B cell (primary cell): ENCODE results near the gene WNT1. TPM values are rescaled to one million over a fixed set of nuclear protein-coding genes. Genes with fewer than 3 reads are reported as not detected.

Experiments
- polyA plus RNA-seq: library from polyadenylated mRNA; depleted of rRNA; stranded (reverse); fragments of >200 nt; gene quantifications from 2 replicates; pipeline ENCODE4 v1.2.3, GENCODE V29; 2012
- small RNA-seq: library from RNA; depleted of rRNA; stranded (forward); fragments of <200 nt; gene quantifications from one replicate; pipeline ENCODE3, GENCODE V24; 2012; ENCODE audit warnings: low replicate concordance, low read depth; ENCODE audit not compliant: insufficient read length
- total RNA-seq, 2 donors: library from RNA; stranded (reverse); fragments of 120-200 nt in 1 of 2; gene quantifications; 1 replicate in 1 of 2; 2 replicates in 1 of 2; pipeline versions ENCODE4 v1.2.3 to v1.2.4, GENCODE V29; 2013 to 2022

WNT1 gene
- total and polyA plus RNA-seq, 2 donors (not counting 1 experiment from before 2014, with no cell fraction given), result 0.55 TPM; not detected in 1

Small RNA genes lying within 50 kb of the gene (small RNA-seq; reads per million reads assigned to genes)
- not detected for gene RNU6-940P

Other genes with a start within 250 kb of the WNT1 start
- gene ADCY6, start 189.2 kb upstream of the WNT1 start, total RNA-seq, result not detected in 2 replicates
- gene ADCY6, start 189.2 kb upstream of the WNT1 start, polyA plus RNA-seq, result 0.03 and 0.07 TPM in 2 replicates
- 4.0 and 5.4 TPM in 2 replicates for gene CACNB3, start 159.8 kb upstream of the WNT1 start, total RNA-seq
- 0.82 and 1.6 TPM in 2 replicates for gene CACNB3, start 159.8 kb upstream of the WNT1 start, polyA plus RNA-seq
- gene DDX23, start 126.2 kb upstream of the WNT1 start, total RNA-seq, result 135 and 156 TPM in 2 replicates
- 76.1 and 99.9 TPM in 2 replicates for gene DDX23, start 126.2 kb upstream of the WNT1 start, polyA plus RNA-seq
- 18.7 and 19.5 TPM in 2 replicates for gene RND1, start 112.5 kb upstream of the WNT1 start, total RNA-seq
- gene RND1, start 112.5 kb upstream of the WNT1 start, polyA plus RNA-seq, result 7.3 and 14.9 TPM in 2 replicates
- 26.7 and 27.3 TPM in 2 replicates for gene FKBP11, start 52.8 kb upstream of the WNT1 start, total RNA-seq
- 50.6 and 52.5 TPM in 2 replicates for gene FKBP11, start 52.8 kb upstream of the WNT1 start, polyA plus RNA-seq
- 77.5 and 83.6 TPM in 2 replicates for gene ARF3, start 20.8 kb upstream of the WNT1 start, total RNA-seq
- gene ARF3, start 20.8 kb upstream of the WNT1 start, polyA plus RNA-seq, result 24.4 and 31.7 TPM in 2 replicates
- gene WNT10B, start 6.6 kb upstream of the WNT1 start, total RNA-seq, result 0.22 and 0.56 TPM in 2 replicates
- 2.3 and 2.7 TPM in 2 replicates for gene WNT10B, start 6.6 kb upstream of the WNT1 start, polyA plus RNA-seq
- 0.10 and 0.15 TPM in 2 replicates for gene DDN, start 21.1 kb downstream of the WNT1 start, total RNA-seq
- 0.75 and 0.92 TPM in 2 replicates for gene DDN, start 21.1 kb downstream of the WNT1 start, polyA plus RNA-seq
- 58.6 and 60.0 TPM in 2 replicates for gene PRKAG1, start 40.5 kb downstream of the WNT1 start, total RNA-seq
- gene PRKAG1, start 40.5 kb downstream of the WNT1 start, polyA plus RNA-seq, result 25.9 and 28.5 TPM in 2 replicates
- 179 and 199 TPM in 2 replicates for gene KMT2D, start 82.5 kb downstream of the WNT1 start, total RNA-seq
- 64.0 and 72.2 TPM in 2 replicates for gene KMT2D, start 82.5 kb downstream of the WNT1 start, polyA plus RNA-seq
- gene RHEBL1, start 91.7 kb downstream of the WNT1 start, total RNA-seq, result 3.0 TPM in 2 replicates
- 5.8 and 6.1 TPM in 2 replicates for gene RHEBL1, start 91.7 kb downstream of the WNT1 start, polyA plus RNA-seq
- gene DHH, start 116.5 kb downstream of the WNT1 start, total RNA-seq, result 0.36 and 0.81 TPM in 2 replicates
- 0.07 TPM in 1 of 2 replicates, not detected in the other for gene DHH, start 116.5 kb downstream of the WNT1 start, polyA plus RNA-seq
- 182 and 187 TPM in 2 replicates for gene LMBR1L, start 132.5 kb downstream of the WNT1 start, total RNA-seq
- 133 and 136 TPM in 2 replicates for gene LMBR1L, start 132.5 kb downstream of the WNT1 start, polyA plus RNA-seq
- 323 and 327 TPM in 2 replicates for gene TUBA1B, start 153.1 kb downstream of the WNT1 start, total RNA-seq
- gene TUBA1B, start 153.1 kb downstream of the WNT1 start, polyA plus RNA-seq, result 370 and 615 TPM in 2 replicates
- gene TUBA1A, start 210.8 kb downstream of the WNT1 start, total RNA-seq, result 137 and 142 TPM in 2 replicates
- gene TUBA1A, start 210.8 kb downstream of the WNT1 start, polyA plus RNA-seq, result 594 and 880 TPM in 2 replicates